ENCODE measurements around the gene TMEM132D. TPM values are rescaled to one million over a fixed set of nuclear protein-coding genes. Genes with fewer than 3 reads are reported as not detected.
A peak's percentile ranks its signal among the peaks of the same experiment; 100 is the strongest.
"Not testable (repeated sequence)": the region's sequence is repeated elsewhere in the genome, so short reads cannot be mapped to it uniquely, and the experiment has no call there.

Gene TMEM132D
- total RNA-seq, 1 donor from 2014 or later: 16.5 TPM

DNA sequence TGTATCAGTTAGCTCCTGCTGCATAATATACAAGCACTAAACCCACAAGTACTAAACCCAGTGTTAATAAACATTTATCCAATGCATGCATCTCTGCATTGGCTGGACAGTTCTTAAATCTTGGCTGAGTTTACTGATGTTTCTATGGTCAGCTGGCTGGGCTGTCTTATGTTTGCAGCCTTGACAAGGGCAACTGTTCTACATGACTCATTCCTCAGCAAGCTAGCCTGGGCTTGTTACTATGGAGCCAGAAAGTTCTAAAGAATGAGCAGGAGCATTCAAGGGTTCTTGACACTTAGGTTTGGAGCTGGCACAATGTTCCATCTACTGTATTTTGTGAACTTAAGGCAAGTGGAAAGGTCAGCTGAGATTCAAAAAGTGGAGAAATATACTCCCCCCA lies 851.5 kb downstream of the TMEM132D start:
- TF ChIP-seq, protein P1, sequence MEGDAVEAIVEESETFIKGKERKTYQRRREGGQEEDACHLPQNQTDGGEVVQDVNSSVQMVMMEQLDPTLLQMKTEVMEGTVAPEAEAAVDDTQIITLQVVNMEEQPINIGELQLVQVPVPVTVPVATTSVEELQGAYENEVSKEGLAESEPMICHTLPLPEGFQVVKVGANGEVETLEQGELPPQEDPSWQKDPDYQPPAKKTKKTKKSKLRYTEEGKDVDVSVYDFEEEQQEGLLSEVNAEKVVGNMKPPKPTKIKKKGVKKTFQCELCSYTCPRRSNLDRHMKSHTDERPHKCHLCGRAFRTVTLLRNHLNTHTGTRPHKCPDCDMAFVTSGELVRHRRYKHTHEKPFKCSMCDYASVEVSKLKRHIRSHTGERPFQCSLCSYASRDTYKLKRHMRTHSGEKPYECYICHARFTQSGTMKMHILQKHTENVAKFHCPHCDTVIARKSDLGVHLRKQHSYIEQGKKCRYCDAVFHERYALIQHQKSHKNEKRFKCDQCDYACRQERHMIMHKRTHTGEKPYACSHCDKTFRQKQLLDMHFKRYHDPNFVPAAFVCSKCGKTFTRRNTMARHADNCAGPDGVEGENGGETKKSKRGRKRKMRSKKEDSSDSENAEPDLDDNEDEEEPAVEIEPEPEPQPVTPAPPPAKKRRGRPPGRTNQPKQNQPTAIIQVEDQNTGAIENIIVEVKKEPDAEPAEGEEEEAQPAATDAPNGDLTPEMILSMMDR (IDR thresholded peaks at IDR 0.05; ENCODE audit: partially characterized antibody, unreplicated experiment): no peak
- Mint-ChIP-seq H3K4me1 (ENCODE audit: low read depth, unreplicated experiment) (no peaks in the 10 kb centered on the region), H3K36me3 (ENCODE audit: unreplicated experiment) (no peaks in the 10 kb centered on the region), H3K9me3 (ENCODE audit: unreplicated experiment) (peaks cover 1% of the 10 kb centered on the region), H3K27me3 (ENCODE audit: unreplicated experiment) (peaks cover 3% of the 10 kb centered on the region), H3K4me3 (ENCODE audit: unreplicated experiment) (no peak overlapping the region), H3K27ac (ENCODE audit: unreplicated experiment) (no peak overlapping the region)
- DNase-seq: no peak

DNA sequence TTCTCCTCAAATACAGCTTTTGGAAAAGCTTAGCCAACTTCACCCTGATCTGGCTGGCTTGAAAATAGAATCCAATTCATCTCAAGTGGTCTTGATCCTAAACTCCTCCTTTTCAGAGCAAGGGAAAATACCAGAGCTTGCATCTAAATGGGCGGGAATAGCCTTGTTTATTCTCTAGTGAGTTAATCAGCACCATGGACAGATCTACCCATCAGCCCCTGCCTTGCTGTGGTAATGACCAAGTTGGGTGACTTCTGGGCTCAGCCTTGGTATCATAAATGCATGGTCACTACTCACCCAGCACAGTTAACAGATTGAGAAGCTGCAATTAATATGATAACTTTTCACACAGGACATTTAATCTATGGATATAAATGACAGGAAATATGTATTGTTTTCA lies 853.9 kb downstream of the TMEM132D start:
- H3K27ac Mint-ChIP-seq (ENCODE audit: unreplicated experiment): no peak overlapping the region
- H3K27me3 Mint-ChIP-seq (ENCODE audit: unreplicated experiment): peaks cover 2% of the 10 kb centered on the region
- TF ChIP-seq, protein P1 (IDR thresholded peaks at IDR 0.05; ENCODE audit: partially characterized antibody, unreplicated experiment): no peak
- H3K4me1 Mint-ChIP-seq (ENCODE audit: low read depth, unreplicated experiment): no peaks in the 10 kb centered on the region
- no peak for DNase-seq
- no peaks in the 10 kb centered on the region for H3K36me3 Mint-ChIP-seq (ENCODE audit: unreplicated experiment)
- no peak overlapping the region for H3K4me3 Mint-ChIP-seq (ENCODE audit: unreplicated experiment)
- peaks cover 1% of the 10 kb centered on the region for H3K9me3 Mint-ChIP-seq (ENCODE audit: unreplicated experiment)

DNA sequence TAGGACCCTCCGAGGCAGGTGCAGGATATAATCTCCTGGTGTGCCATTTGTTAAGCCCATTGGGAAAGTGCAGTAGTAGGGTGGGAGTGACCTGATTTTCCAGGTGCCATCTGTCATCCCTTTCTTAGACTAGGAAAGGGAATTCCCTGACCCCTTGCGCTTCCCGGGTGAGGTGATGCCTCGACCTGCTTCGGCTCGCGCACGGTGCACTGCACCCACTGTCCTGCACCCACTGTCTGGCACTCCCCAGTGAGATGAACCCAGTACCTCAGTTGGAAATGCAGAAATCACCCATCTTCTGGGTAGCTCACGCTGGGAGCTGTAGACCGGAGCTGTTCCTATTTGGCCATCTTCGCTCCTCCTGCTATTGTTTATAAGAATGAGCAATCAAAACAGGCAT lies 860.5 kb downstream of the TMEM132D start:
- not testable (repeated sequence) for H3K27me3 Mint-ChIP-seq (ENCODE audit: unreplicated experiment); H3K36me3 Mint-ChIP-seq (ENCODE audit: unreplicated experiment); H3K4me1 Mint-ChIP-seq (ENCODE audit: low read depth, unreplicated experiment); DNase-seq; H3K9me3 Mint-ChIP-seq (ENCODE audit: unreplicated experiment); H3K27ac Mint-ChIP-seq (ENCODE audit: unreplicated experiment); H3K4me3 Mint-ChIP-seq (ENCODE audit: unreplicated experiment)

DNA sequence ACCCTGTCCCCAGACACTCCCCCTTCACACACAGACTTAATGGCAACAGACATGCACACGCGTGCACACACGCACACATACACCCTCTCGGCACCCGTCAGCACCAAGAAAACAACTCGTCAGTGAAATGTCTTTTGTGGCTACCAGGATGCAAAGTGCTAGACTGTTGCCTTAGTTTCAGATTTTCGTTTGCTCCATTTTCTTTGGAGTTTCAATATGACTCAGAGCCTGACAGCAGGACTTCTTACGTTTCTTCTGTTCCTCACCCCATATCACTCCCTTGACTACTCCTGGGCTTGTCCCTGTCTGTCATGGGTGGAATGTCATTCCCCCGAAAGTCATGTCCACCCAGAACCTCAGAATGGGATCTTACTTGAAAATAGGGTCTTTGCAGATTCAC lies 867.7 kb downstream of the TMEM132D start:
- TF ChIP-seq, protein P1 (IDR thresholded peaks at IDR 0.05; ENCODE audit: partially characterized antibody, unreplicated experiment): no peak
- no peak for DNase-seq
- Mint-ChIP-seq H3K4me1 (ENCODE audit: low read depth, unreplicated experiment) (no peaks in the 10 kb centered on the region), H3K4me3 (ENCODE audit: unreplicated experiment) (no peak overlapping the region), H3K27me3 (ENCODE audit: unreplicated experiment) (peaks cover 3% of the 10 kb centered on the region), H3K27ac (ENCODE audit: unreplicated experiment) (peak overlapping the region; percentile 70), H3K9me3 (ENCODE audit: unreplicated experiment) (peaks cover 7% of the 10 kb centered on the region), H3K36me3 (ENCODE audit: unreplicated experiment) (peaks cover 5% of the 10 kb centered on the region)

DNA sequence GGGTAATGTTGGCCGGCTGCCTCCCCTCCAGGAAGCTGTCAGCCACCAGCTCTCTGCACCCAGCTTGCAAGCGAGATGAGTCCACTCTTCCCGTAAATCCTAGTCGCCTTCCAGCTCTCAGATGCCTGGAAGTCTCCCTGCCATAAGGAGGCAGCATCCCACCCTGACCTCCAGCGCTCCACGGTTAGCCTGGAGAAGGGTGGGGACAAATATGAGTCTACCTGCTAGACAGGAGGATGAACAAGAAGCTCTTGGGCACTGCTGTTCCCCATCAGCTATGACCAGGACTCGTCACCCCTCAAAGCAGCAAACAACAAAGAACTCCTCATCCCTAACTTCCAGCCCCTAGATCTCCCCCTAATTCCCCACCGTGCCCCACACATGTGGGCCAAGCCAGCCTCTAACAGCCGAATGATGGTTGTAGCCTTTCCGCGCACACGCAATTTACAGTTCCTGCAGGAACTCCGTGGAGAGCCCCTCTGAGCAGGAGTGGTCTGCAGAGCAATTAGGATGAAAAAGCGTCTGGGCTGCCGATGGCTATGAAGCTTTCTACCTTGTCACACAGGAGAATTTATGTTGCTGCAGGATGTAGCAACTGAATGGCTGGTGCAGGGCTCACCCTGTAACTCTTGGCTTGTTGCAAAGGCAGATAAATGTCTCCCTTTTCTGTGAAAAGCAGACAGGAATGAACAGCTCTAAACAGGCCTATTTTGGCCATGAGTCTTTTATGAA lies 869.1 kb downstream of the TMEM132D start:
- TF ChIP-seq, protein P1 (IDR thresholded peaks at IDR 0.05; ENCODE audit: partially characterized antibody, unreplicated experiment): no peak
- peaks cover 7% of the 10 kb centered on the region for H3K9me3 Mint-ChIP-seq (ENCODE audit: unreplicated experiment)
- no peak for DNase-seq
- H3K4me1 Mint-ChIP-seq (ENCODE audit: low read depth, unreplicated experiment): no peaks in the 10 kb centered on the region
- H3K36me3 Mint-ChIP-seq (ENCODE audit: unreplicated experiment): peaks cover 5% of the 10 kb centered on the region
- H3K27me3 Mint-ChIP-seq (ENCODE audit: unreplicated experiment): peaks cover 3% of the 10 kb centered on the region
- no peak overlapping the region for H3K27ac Mint-ChIP-seq (ENCODE audit: unreplicated experiment)
- H3K4me3 Mint-ChIP-seq (ENCODE audit: unreplicated experiment): no peak overlapping the region
